Brain microvascular endothelial cell (primary cell): ENCODE data around the gene FOXE1.

Experiments
- DNase-seq: peaks from one replicate; pipeline ENCODE4 v3.0.0-alpha.2; 2020
- H3K27ac ChIP-seq: fragments of 250-450 bp; sonication (Bioruptor Pico); 2 replicates; pipeline ENCODE4 v1.5.1; 2020; ENCODE audit warnings: mild to moderate bottlenecking, moderate library complexity
- H3K27me3 ChIP-seq: fragments of 250-450 bp; sonication (Bioruptor Pico); replicated peaks from 2 replicates; pipeline ENCODE4 v1.5.1; 2020; ENCODE audit warnings: mild to moderate bottlenecking
- H3K36me3 ChIP-seq: fragments of 250-450 bp; sonication (Bioruptor Pico); replicated peaks from 2 replicates; pipeline ENCODE4 v1.5.1; 2020; ENCODE audit warnings: mild to moderate bottlenecking
- H3K4me3 ChIP-seq: 2 replicates; pipeline ENCODE4 v1.5.1; 2011; ENCODE audit warnings: low read depth, mild to moderate bottlenecking, control low read depth, low read length, moderate library complexity
- in situ Hi-C: cut with HindIII; loops from 2 replicates; pipeline ENCODE4 v1.10.0; 2017; ENCODE audit warnings: low sequenced_read_pairs, low pct_ligation_motif_present
- TF ChIP-seq, protein P1 (sequence below): IDR thresholded peaks from 2 replicates; pipeline ENCODE4 v1.5.1; 2011; ENCODE audit warnings: low read depth, mild to moderate bottlenecking, moderate library complexity, low read length, control low read depth, inconsistent platforms; ENCODE audit errors: missing control alignments

The FOXE1 gene

DNA sequence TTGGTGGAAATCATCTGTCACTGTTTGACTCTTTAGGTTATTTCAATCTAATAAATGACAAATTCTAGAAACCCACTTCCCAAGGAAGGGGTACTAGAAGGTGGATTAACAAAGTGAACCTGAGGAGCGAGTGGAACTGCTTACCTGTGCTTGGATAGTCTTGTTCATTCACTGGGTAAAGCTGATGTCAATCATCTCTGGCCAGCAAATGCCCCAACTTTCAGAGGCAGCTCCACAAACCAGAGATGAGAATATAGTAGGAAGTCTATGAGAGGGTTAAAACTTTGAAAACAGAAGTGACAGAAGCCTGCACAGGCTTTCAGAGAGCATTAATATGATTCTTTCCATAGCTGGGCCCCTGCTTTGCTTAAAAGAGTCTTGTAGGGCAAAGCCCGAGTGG lies 7.3 kb upstream of the FOXE1 start:
- no peak for DNase-seq
- in situ Hi-C loops: no loop called here
- TF ChIP-seq, protein P1, sequence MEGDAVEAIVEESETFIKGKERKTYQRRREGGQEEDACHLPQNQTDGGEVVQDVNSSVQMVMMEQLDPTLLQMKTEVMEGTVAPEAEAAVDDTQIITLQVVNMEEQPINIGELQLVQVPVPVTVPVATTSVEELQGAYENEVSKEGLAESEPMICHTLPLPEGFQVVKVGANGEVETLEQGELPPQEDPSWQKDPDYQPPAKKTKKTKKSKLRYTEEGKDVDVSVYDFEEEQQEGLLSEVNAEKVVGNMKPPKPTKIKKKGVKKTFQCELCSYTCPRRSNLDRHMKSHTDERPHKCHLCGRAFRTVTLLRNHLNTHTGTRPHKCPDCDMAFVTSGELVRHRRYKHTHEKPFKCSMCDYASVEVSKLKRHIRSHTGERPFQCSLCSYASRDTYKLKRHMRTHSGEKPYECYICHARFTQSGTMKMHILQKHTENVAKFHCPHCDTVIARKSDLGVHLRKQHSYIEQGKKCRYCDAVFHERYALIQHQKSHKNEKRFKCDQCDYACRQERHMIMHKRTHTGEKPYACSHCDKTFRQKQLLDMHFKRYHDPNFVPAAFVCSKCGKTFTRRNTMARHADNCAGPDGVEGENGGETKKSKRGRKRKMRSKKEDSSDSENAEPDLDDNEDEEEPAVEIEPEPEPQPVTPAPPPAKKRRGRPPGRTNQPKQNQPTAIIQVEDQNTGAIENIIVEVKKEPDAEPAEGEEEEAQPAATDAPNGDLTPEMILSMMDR: no peak
- H3K27ac ChIP-seq: no peak overlapping the region
- H3K27me3 ChIP-seq: peaks cover 49% of the 10 kb centered on the region
- H3K4me3 ChIP-seq: no peak overlapping the region
- no peaks in the 10 kb centered on the region for H3K36me3 ChIP-seq

DNA sequence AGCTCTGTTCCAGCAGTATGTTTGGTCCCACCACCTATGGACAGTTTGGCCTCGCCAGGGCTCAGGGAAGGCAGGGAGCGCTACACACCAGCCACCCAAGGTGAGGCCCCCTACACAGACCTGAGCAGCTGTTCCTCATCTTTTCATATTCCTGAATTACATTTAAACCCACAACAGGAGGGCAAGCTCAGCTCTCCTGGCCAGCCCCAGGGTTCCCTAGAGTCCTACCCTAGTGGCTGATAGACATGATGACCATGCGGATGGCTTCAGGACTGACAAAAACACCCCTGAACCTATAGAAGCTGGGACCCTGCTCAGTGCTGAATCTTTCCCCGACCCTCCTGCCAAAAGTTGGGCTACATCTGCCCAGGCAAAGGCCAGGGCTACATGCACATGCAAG lies 6.7 kb upstream of the FOXE1 start:
- no peak overlapping the region for H3K27ac ChIP-seq
- in situ Hi-C loops: no loop called here
- TF ChIP-seq, protein P1: no peak
- peaks cover 54% of the 10 kb centered on the region for H3K27me3 ChIP-seq
- no peaks in the 10 kb centered on the region for H3K36me3 ChIP-seq
- no peak for DNase-seq
- no peak overlapping the region for H3K4me3 ChIP-seq

DNA sequence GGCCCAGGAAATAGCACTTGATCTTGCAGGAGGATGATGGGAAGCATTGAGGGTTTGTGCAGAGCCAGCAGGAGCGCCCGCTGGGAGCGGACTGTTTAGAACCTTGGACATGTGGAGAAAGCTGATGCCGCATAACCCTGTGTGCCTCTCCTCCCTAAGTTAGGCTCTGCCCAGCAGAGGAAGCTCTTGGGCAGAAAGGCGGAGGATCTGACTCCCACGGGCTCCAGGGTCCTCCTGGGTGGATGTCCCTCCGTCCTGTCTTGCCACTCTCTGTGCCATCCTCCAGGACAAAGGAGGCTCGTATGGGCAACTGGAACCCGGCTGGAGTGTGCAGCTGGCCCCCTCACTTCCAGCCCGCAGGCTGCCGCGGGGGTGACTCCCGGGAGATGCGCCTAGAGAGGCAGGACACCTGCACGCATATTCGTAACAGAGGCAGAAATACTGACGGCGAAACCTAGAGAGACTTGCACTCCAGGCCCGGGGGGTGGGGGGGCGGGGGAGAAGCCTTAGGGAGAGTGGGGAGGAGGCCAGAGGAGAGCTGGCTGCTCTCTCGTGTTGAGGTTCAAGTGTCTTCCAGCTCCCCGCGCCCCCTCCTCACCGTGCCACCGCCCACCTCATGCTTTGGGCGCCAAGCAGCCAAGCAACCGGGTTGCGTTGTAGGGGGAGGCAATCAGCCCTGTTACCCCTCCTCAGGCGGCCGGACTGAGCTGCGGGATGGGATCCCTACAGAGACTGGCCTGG lies 5.4 kb upstream of the FOXE1 start:
- in situ Hi-C loops: no loop called here
- no peak for DNase-seq
- no peaks in the 10 kb centered on the region for H3K36me3 ChIP-seq
- H3K27me3 ChIP-seq: peaks cover 66% of the 10 kb centered on the region
- TF ChIP-seq, protein P1: no peak
- H3K4me3 ChIP-seq: no peak overlapping the region
- no peak overlapping the region for H3K27ac ChIP-seq

GRCh38 chr9:97848215-97848479 lies 4.9 kb upstream of the FOXE1 start:
- Histone ChIP-seq H3K4me3 (no peak overlapping the region), H3K36me3 (no peaks in the 10 kb centered on the region), H3K27me3 (peaks cover 71% of the 10 kb centered on the region), H3K27ac (no peak overlapping the region)
- in situ Hi-C loops: no loop called here
- DNase-seq: no peak
- TF ChIP-seq, protein P1: peak; percentile 37

DNA sequence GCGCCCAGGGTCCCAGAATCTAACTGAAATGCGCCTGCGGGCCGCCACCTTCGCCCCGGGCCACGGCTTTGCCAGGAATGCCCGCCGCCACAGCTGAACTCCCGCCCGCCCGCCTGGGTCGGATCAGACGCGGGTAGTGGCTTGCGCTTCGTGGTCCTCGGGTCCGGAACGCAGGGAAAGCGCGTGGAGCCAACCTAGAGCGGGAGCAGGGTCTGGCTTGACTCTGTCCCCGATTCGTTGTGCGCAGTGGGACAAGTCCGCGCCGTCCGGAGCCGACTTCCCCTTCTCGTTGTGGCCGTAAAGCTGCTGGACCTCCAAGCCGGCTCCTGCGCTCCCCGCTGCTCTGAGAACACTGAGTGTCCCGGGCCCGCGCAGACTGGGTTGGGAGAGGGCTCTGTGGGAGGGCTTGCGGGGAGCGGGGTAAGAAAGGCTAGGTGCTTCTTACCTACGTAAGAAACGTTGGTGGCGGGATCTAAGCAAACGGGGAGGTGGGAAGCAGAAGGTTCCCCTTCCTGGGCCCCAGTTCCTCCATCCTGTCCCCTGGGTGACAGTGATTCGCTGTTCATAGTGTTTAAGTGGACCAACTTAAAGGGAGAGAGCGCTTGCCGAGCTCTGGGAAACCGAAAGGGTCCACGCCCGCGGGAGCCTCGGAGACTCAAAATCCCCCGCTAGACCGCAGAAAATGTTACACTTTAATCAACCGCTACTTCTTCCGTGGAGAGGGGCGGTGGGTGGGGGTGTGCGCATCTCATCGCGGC lies 4.4 kb upstream of the FOXE1 start:
- no peaks in the 10 kb centered on the region for H3K36me3 ChIP-seq
- TF ChIP-seq, protein P1: no peak
- peaks cover 76% of the 10 kb centered on the region for H3K27me3 ChIP-seq
- H3K4me3 ChIP-seq: no peak overlapping the region
- DNase-seq: no peak
- in situ Hi-C loops: no loop called here
- H3K27ac ChIP-seq: no peak overlapping the region
